ENCODE measurements around the gene MPRIP.

Gene MPRIP

GRCh38 chr17:17167986-17168385, 125.7 kb downstream of the MPRIP start:
- no peak overlapping the region for H3K4me3 ChIP-seq (ENCODE audit: low read depth, low read length)
- TF ChIP-seq CTCF (IDR thresholded peaks at IDR 0.05; ENCODE audit: borderline replicate concordance, insufficient read depth, low read depth, low read length) = no peak

GRCh38 chr17:17168401-17168800, 126.1 kb downstream of the MPRIP start:
- H3K4me3 ChIP-seq (ENCODE audit: low read depth, low read length) = no peak overlapping the region
- TF ChIP-seq CTCF (IDR thresholded peaks at IDR 0.05; ENCODE audit: borderline replicate concordance, insufficient read depth, low read depth, low read length) = no peak

- TF ChIP-seq CTCF (IDR thresholded peaks at IDR 0.05; ENCODE audit: borderline replicate concordance, insufficient read depth, low read depth, low read length) = no peak
- no peak overlapping the region for H3K4me3 ChIP-seq (ENCODE audit: low read depth, low read length)
Measured at GRCh38 chr17:17169396-17169795, 127.1 kb downstream of the MPRIP start.

- no peak overlapping the region for H3K4me3 ChIP-seq (ENCODE audit: low read depth, low read length)
- TF ChIP-seq CTCF (IDR thresholded peaks at IDR 0.05; ENCODE audit: borderline replicate concordance, insufficient read depth, low read depth, low read length) = no peak
Measured at GRCh38 chr17:17170346-17170985, 128.2 kb downstream of the MPRIP start.

GRCh38 chr17:17171186-17171585, 128.9 kb downstream of the MPRIP start:
- no peak for TF ChIP-seq CTCF (IDR thresholded peaks at IDR 0.05; ENCODE audit: borderline replicate concordance, insufficient read depth, low read depth, low read length)

GRCh38 chr17:17172001-17172939, 130.0 kb downstream of the MPRIP start:
- TF ChIP-seq CTCF (IDR thresholded peaks at IDR 0.05; ENCODE audit: borderline replicate concordance, insufficient read depth, low read depth, low read length) = no peak
- no peak overlapping the region for H3K4me3 ChIP-seq (ENCODE audit: low read depth, low read length)

More at GRCh38 chr17:17171186-17171585, 128.9 kb downstream of the MPRIP start:
- no peak overlapping the region for H3K4me3 ChIP-seq (ENCODE audit: low read depth, low read length)
